Progenitor cell of endocrine pancreas (in vitro differentiated cells): ENCODE data around the gene RAP1GAP. TPM values are rescaled to one million over a fixed set of nuclear protein-coding genes. Genes with fewer than 3 reads are reported as not detected.

ENCODE experiments used
- DNase-seq: peaks from one replicate; pipeline ENCODE4 v3.0.0; 2021; ENCODE audit warnings: low spot score; ENCODE audit not compliant: unreplicated experiment
- H3K27ac Mint-ChIP-seq: 2 replicates; pipeline ENCODE4 v1.8.0; 2021; ENCODE audit warnings: mild to moderate bottlenecking, moderate library complexity, mixed read lengths
- H3K27me3 Mint-ChIP-seq: 2 replicates; pipeline ENCODE4 v1.8.0; 2021; ENCODE audit warnings: mixed read lengths
- H3K36me3 Mint-ChIP-seq: 2 replicates; pipeline ENCODE4 v1.8.0; 2022; ENCODE audit warnings: mixed read lengths; ENCODE audit not compliant: insufficient read depth
- H3K4me1 Mint-ChIP-seq: 2 replicates; pipeline ENCODE4 v1.8.0; 2021; ENCODE audit warnings: low read depth, mixed read lengths
- H3K4me3 Mint-ChIP-seq: 2 replicates; pipeline ENCODE4 v1.8.0; 2021; ENCODE audit warnings: low read depth, mild to moderate bottlenecking, moderate library complexity, mixed read lengths
- H3K9me3 Mint-ChIP-seq: 2 replicates; pipeline ENCODE4 v1.8.0; 2021; ENCODE audit warnings: low read depth, mixed read lengths
- CTCF ChIP-seq: fragments of 200-600 bp; sonication (generic); IDR thresholded peaks from one replicate; pipeline ENCODE4 v1.5.0; 2021; ENCODE audit warnings: antibody characterized with exemption, mild to moderate bottlenecking; ENCODE audit not compliant: unreplicated experiment
- total RNA-seq: library from RNA; stranded (reverse); gene quantifications from 2 replicates; pipeline ENCODE4 v1.2.1, GENCODE V29; 2021

Gene RAP1GAP
- total RNA-seq, 1 donor from 2014 or later, result 15.3 TPM

GRCh38 chr1:21687081-21687529, 17.9 kb upstream of the RAP1GAP start:
- Mint-ChIP-seq H3K4me3 (no peak overlapping the region), H3K9me3 (no peaks in the 10 kb centered on the region), H3K27me3 (no peaks in the 10 kb centered on the region), H3K27ac (no peak overlapping the region), H3K4me1 (no peaks in the 10 kb centered on the region), H3K36me3 (peaks cover 45% of the 10 kb centered on the region)
- no peak for TF ChIP-seq CTCF
- DNase-seq, result no peak

- H3K27me3 Mint-ChIP-seq, result no peaks in the 10 kb centered on the region
- DNase-seq, result no peak
- H3K4me1 Mint-ChIP-seq, result no peaks in the 10 kb centered on the region
- no peak for TF ChIP-seq CTCF
- H3K36me3 Mint-ChIP-seq, result peaks cover 50% of the 10 kb centered on the region
- no peak overlapping the region for H3K4me3 Mint-ChIP-seq
- H3K9me3 Mint-ChIP-seq, result no peaks in the 10 kb centered on the region
- H3K27ac Mint-ChIP-seq, result no peak overlapping the region
These were observed 17.0 kb upstream of the RAP1GAP start for GRCh38 chr1:21685946-21686678.

GRCh38 chr1:21681426-21681825, 12.3 kb upstream of the RAP1GAP start:
- DNase-seq, result no peak
- Mint-ChIP-seq H3K27me3 (no peaks in the 10 kb centered on the region), H3K9me3 (no peaks in the 10 kb centered on the region), H3K4me1 (peaks cover 8% of the 10 kb centered on the region), H3K36me3 (peaks cover 52% of the 10 kb centered on the region), H3K27ac (no peak overlapping the region), H3K4me3 (no peak overlapping the region)
- no peak for TF ChIP-seq CTCF

- H3K4me3 Mint-ChIP-seq, result no peak overlapping the region
- no peak for TF ChIP-seq CTCF
- H3K4me1 Mint-ChIP-seq, result peaks cover 13% of the 10 kb centered on the region
- no peaks in the 10 kb centered on the region for H3K9me3 Mint-ChIP-seq
- DNase-seq, result no peak
- H3K36me3 Mint-ChIP-seq, result peaks cover 48% of the 10 kb centered on the region
- H3K27me3 Mint-ChIP-seq, result no peaks in the 10 kb centered on the region
- H3K27ac Mint-ChIP-seq, result no peak overlapping the region
These were observed 11.8 kb upstream of the RAP1GAP start for GRCh38 chr1:21680918-21681317.

- Mint-ChIP-seq H3K9me3 (no peaks in the 10 kb centered on the region), H3K27ac (no peak overlapping the region), H3K36me3 (peaks cover 43% of the 10 kb centered on the region), H3K27me3 (no peaks in the 10 kb centered on the region), H3K4me1 (peaks cover 19% of the 10 kb centered on the region), H3K4me3 (no peak overlapping the region)
- no peak for DNase-seq
- no peak for TF ChIP-seq CTCF
These were observed 11.2 kb upstream of the RAP1GAP start for GRCh38 chr1:21680381-21680780.
